GM12873 (cell line): ENCODE measurements around the gene MAD1L1.

ENCODE experiments used
- CTCF ChIP-seq: IDR thresholded peaks from 2 replicates; pipeline ENCODE4 v1.5.1; 2012; ENCODE audit warnings: low read depth, mild to moderate bottlenecking, moderate library complexity, low read length, control low read depth; ENCODE audit not compliant: insufficient read depth; ENCODE audit errors: missing control alignments

MAD1L1 gene

DNA sequence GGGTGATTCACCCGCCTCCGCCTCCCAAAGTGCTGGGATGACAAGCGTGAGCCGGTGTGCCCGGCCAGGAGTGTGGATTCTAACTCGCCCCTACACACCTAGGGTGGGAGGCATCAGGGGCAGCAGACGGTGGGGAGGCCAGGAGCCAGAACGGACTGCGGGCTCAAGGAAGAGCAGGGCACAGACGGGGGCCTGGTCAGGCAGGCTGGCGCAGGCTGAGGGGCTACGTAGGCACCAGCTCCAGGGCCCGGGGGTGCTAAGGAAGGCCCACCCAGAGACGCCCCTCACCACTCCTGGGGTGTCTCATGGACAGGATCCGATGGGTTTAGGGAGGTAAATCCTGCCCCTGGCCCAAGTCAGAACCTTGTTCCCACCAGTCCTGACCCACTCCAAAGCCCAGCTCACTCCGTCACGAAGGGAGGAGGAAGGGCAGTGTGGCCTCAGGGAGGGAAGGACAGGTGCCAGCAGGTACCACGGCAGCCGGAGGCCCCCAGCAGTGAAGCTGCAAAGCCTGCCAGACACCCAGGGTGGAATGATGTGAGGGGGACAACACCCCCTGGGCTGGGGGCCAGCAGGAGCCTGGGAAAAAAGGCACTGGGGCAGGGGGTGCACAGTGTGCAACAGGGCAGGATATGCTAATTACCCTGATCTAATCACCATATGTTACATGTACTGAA, 251.4 kb downstream of the MAD1L1 start:
- TF ChIP-seq CTCF = no peak

- TF ChIP-seq CTCF = no peak
Observed at GRCh38 chr7:1979591-1980560, 252.9 kb downstream of the MAD1L1 start.

DNA sequence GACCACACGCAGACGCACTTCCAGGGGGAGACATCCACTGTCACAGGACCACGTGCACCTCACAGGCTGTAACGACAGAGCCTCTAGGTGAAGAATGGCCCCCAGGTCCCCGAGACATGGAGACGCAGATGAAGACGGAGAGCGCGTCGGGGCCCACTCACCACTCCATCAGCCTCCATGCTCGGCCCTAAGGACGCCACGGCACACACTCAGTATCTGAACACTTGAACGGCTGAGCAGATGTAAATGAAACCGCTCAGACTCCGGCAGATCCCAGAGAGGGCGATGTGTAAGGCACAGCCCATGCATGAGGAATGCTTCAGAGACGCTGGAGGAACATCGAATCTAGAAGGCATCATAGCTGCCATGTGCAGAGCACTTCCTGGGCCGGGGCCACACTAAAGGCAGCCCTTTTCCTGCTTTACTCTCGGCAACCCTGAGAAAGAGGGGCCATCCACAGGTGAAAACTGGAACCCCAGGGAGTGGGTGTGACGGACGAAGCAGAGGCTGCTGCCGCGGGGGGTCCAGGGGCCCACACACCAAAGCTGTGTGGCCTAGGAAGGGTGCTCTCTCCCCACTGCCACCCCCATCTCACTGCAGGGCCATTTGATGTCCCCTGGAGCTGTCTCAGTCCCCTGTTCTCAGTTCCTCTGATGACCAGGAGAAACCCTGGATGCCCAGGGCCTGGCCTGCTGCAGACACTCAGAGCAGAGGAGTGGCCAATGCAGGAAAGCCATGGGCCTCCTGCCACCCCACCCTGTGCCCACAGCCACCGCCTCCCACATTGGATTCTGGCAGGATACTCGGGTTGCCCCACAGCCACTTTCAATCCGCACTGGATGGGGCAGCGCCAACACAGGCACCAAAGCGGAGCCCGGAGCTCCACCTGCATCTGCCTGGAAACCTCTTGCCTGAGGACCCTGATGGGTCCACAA, 253.8 kb downstream of the MAD1L1 start:
- TF ChIP-seq CTCF = no peak

GRCh38 chr7:1977876-1978441, 254.8 kb downstream of the MAD1L1 start:
- TF ChIP-seq CTCF = no peak

DNA sequence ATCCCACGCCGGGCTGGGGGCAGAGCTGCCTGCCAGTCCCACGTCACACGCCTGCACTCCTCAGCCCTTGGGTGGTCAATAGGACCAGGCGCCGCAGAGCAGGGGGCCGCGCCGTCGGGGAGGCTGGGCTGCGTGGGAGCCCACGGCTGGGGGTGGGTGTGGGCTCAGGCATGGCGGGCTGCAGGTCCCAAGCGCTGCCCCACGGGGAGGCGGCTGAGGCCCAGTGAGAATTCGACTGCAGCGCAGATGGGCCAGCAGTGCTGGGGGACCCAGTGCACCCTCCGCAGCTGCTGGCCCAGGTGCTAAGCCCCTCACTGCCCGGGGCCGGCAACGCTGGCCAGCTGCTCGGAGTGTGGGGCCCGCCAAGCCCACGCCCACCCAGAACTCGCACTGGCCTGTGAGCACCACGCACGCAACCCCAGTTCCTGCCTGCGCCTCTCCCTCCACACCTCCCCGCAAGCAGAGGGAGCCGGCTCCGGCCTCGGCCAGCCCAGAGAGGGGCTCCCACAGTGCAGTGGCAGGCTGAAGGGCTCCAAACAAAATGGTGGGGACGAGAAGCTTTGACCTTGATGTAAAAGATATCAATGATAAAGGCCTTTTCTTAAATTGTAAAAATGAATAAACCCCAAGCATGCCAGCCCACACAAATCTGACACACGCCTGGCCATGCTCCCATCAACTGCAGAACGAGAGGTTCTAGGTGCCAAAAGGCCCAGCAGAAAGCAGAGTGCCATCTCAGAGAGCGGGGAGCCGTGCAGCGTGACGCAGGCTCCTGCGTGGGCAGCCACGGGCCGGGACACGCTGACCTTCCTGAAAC, 255.5 kb downstream of the MAD1L1 start:
- no peak for TF ChIP-seq CTCF

GRCh38 chr7:1975581-1975980, 257.2 kb downstream of the MAD1L1 start:
- no peak for TF ChIP-seq CTCF
